VCaP (cell line): ENCODE measurements around the gene CSPG5.

ENCODE experiments used
- H3K27ac ChIP-seq: fragments of 450-650 bp; 2 replicates; pipeline ENCODE4 v1.5.1; 2017
- CTCF ChIP-seq: fragments of 450-650 bp; conservative IDR thresholded peaks from 2 replicates; pipeline ENCODE4 v1.5.1; 2017; ENCODE audit warnings: mild to moderate bottlenecking, moderate library complexity

CSPG5 gene

GRCh38 chr3:47586746-47587145, 8.1 kb upstream of the CSPG5 start:
- TF ChIP-seq CTCF: no peak
- H3K27ac ChIP-seq: no peak overlapping the region

GRCh38 chr3:47583320-47584075, 4.8 kb upstream of the CSPG5 start:
- TF ChIP-seq CTCF: no peak
- no peak overlapping the region for H3K27ac ChIP-seq

GRCh38 chr3:47581835-47582234, 3.2 kb upstream of the CSPG5 start:
- H3K27ac ChIP-seq: no peak overlapping the region

GRCh38 chr3:47581422-47581821, 2.8 kb upstream of the CSPG5 start:
- no peak overlapping the region for H3K27ac ChIP-seq
- no peak for TF ChIP-seq CTCF

More at GRCh38 chr3:47581835-47582234, 3.2 kb upstream of the CSPG5 start:
- no peak for TF ChIP-seq CTCF

GRCh38 chr3:47580481-47580880, 1.8 kb upstream of the CSPG5 start:
- H3K27ac ChIP-seq: no peak overlapping the region
- TF ChIP-seq CTCF: no peak

- TF ChIP-seq CTCF: no peak
- no peak overlapping the region for H3K27ac ChIP-seq
Observed at GRCh38 chr3:47579875-47580274, 1.2 kb upstream of the CSPG5 start.

GRCh38 chr3:47578119-47578632, 489 bp downstream of the CSPG5 start:
- TF ChIP-seq CTCF: no peak

More at GRCh38 chr3:47578119-47578632, 489 bp downstream of the CSPG5 start:
- peak overlapping the region; percentile 63 for H3K27ac ChIP-seq
